GM12892 (cell line): ENCODE data around the gene PCTP.

Experiments
- DNase-seq: peaks from one replicate; pipeline ENCODE4 v3.0.0; 2011; ENCODE audit not compliant: insufficient read length
- FAIRE-seq: peaks from 2 replicates; lab custom pipeline; 2011; peaks lifted over from hg19 to GRCh38; lab: Jason Lieb, UNC
- POLR2A ChIP-seq: IDR thresholded peaks from 2 replicates; pipeline ENCODE4 v1.6.1; 2011; ENCODE audit warnings: low read depth, low read length, control low read depth
- POLR2AphosphoS5 ChIP-seq: IDR thresholded peaks from 2 replicates; pipeline ENCODE4 v1.6.1; 2011; ENCODE audit warnings: low read depth, low read length, control low read depth
- TAF1 ChIP-seq: IDR thresholded peaks from 2 replicates; pipeline ENCODE4 v1.6.1; 2011; ENCODE audit warnings: low read depth, mild to moderate bottlenecking, control low read depth, low read length, borderline replicate concordance

PCTP gene

GRCh38 chr17:55717432-55717831, 33.4 kb upstream of the PCTP start:
- TF ChIP-seq POLR2A: no peak
- no peak for TF ChIP-seq TAF1
- no peak for TF ChIP-seq POLR2AphosphoS5
- DNase-seq (no peak), FAIRE-seq (no peak)

GRCh38 chr17:55717898-55718735, 32.7 kb upstream of the PCTP start:
- FAIRE-seq (peak; percentile 27), DNase-seq (peak; percentile 5)
- TF ChIP-seq POLR2AphosphoS5: no peak
- TF ChIP-seq POLR2A: no peak
- no peak for TF ChIP-seq TAF1

GRCh38 chr17:55720919-55721836, 29.7 kb upstream of the PCTP start:
- TF ChIP-seq TAF1: no peak
- no peak for TF ChIP-seq POLR2A
- no peak for TF ChIP-seq POLR2AphosphoS5
- FAIRE-seq: no peak
- no peak for DNase-seq

GRCh38 chr17:55722016-55722736, 28.7 kb upstream of the PCTP start:
- no peak for TF ChIP-seq TAF1
- TF ChIP-seq POLR2AphosphoS5: no peak
- TF ChIP-seq POLR2A: no peak
- no peak for FAIRE-seq
- no peak for DNase-seq

- DNase-seq: no peak
- TF ChIP-seq POLR2AphosphoS5 (no peak), POLR2A (no peak), TAF1 (no peak)
- no peak for FAIRE-seq
These were observed 27.9 kb upstream of the PCTP start, which contains the start of gene TMEM100 for GRCh38 chr17:55722742-55723487. Gene TMEM100 (minus strand): TSS chr17:55722864. CDS start chr17:55721070, 1,794 bp downstream.

GRCh38 chr17:55723488-55723848, 27.4 kb upstream of the PCTP start:
- TF ChIP-seq TAF1 (no peak), POLR2AphosphoS5 (no peak), POLR2A (no peak)
- DNase-seq (no peak), FAIRE-seq (no peak)

- DNase-seq (no peak), FAIRE-seq (no peak)
- no peak for TF ChIP-seq POLR2AphosphoS5
- no peak for TF ChIP-seq POLR2A
- no peak for TF ChIP-seq TAF1
These were observed 24.4 kb upstream of the PCTP start for GRCh38 chr17:55726440-55726839.

GRCh38 chr17:55727275-55727674, 23.6 kb upstream of the PCTP start:
- DNase-seq: no peak
- FAIRE-seq: no peak
- no peak for TF ChIP-seq TAF1
- TF ChIP-seq POLR2A: no peak
- TF ChIP-seq POLR2AphosphoS5: no peak

GRCh38 chr17:55727920-55728319, 22.9 kb upstream of the PCTP start:
- DNase-seq: no peak
- TF ChIP-seq TAF1 (no peak), POLR2A (no peak), POLR2AphosphoS5 (no peak)
- FAIRE-seq: no peak

- no peak for FAIRE-seq
- TF ChIP-seq POLR2A: no peak
- DNase-seq: no peak
These were observed 22.5 kb upstream of the PCTP start for GRCh38 chr17:55728361-55728760.
